GM20431 (cell line): Measurements from ENCODE around the gene SORBS1.

Experiments
- in situ Hi-C: fragments of 300-500 bp; cut with MseI, MboI; formaldehyde crosslinking; loops from one replicate; pipeline ENCODE4 v1.15.0; 2020; ENCODE audit warnings: low sequenced_read_pairs; ENCODE audit not compliant: unreplicated experiment

The SORBS1 gene

GRCh38 chr10:95567903-95568630 lies 6.9 kb upstream of the SORBS1 start:
- in situ Hi-C loops: no loop called here

- in situ Hi-C loops: no loop called here
Measured at GRCh38 chr10:95566136-95566535, 5.0 kb upstream of the SORBS1 start.

GRCh38 chr10:95565336-95565735 lies 4.2 kb upstream of the SORBS1 start:
- in situ Hi-C loops: no loop called here

GRCh38 chr10:95564291-95564690 lies 3.1 kb upstream of the SORBS1 start:
- in situ Hi-C loops: no loop called here

GRCh38 chr10:95562341-95562965 lies 1.3 kb upstream of the SORBS1 start:
- in situ Hi-C loops: no loop called here

GRCh38 chr10:95561864-95562177 lies 650 bp upstream of the SORBS1 start:
- in situ Hi-C loops: no loop called here

- in situ Hi-C loops: no loop called here
Measured at GRCh38 chr10:95560278-95561176, 644 bp downstream of the SORBS1 start.

- in situ Hi-C loops: no loop called here
Measured at GRCh38 chr10:95559896-95560277, 1.3 kb downstream of the SORBS1 start.

- in situ Hi-C loops: no loop called here
Measured at GRCh38 chr10:95559471-95559870, 1.7 kb downstream of the SORBS1 start.

- in situ Hi-C loops: no loop called here
Measured at GRCh38 chr10:95558593-95559320, 2.4 kb downstream of the SORBS1 start.

- in situ Hi-C loops: no loop called here
Measured at GRCh38 chr10:95556994-95557767, 4.0 kb downstream of the SORBS1 start.

GRCh38 chr10:95553674-95554073 lies 7.5 kb downstream of the SORBS1 start:
- in situ Hi-C loops: no loop called here

GRCh38 chr10:95552679-95553342 lies 8.4 kb downstream of the SORBS1 start:
- in situ Hi-C loops: no loop called here

- in situ Hi-C loops: no loop called here
Measured at GRCh38 chr10:95550073-95550672, 11.0 kb downstream of the SORBS1 start.

GRCh38 chr10:95547791-95548435 lies 13.3 kb downstream of the SORBS1 start:
- in situ Hi-C loops: no loop called here

GRCh38 chr10:95547197-95547596 lies 14.0 kb downstream of the SORBS1 start:
- in situ Hi-C loops: no loop called here

- in situ Hi-C loops: no loop called here
Measured at GRCh38 chr10:95545981-95546380, 15.2 kb downstream of the SORBS1 start.

- in situ Hi-C loops: no loop called here
Measured at GRCh38 chr10:95544783-95545500, 16.2 kb downstream of the SORBS1 start.
